Cardiac muscle cell (in vitro differentiated cells and primary cell): ENCODE measurements around the gene CELF2. TPM values are rescaled to one million over a fixed set of nuclear protein-coding genes. Genes with fewer than 3 reads are reported as not detected.
"Not testable (repeated sequence)": the region's sequence is repeated elsewhere in the genome, so short reads cannot be mapped to it uniquely, and the experiment has no call there.

Experiments used
- DNase-seq, 2 donors: peaks; one replicate each; pipeline versions ENCODE4 v3.0.0 to v3.0.0-alpha.2; 2010 to 2017; ENCODE audit warnings: low read depth in 1 of 2, low spot score in 1 of 2
- H3K27ac ChIP-seq: fragments of 200-600 bp; sonication (generic); 2 replicates; pipeline ENCODE4 v1.5.1; 2016
- H3K27me3 ChIP-seq: fragments of 200-600 bp; sonication (generic); 2 replicates; pipeline ENCODE4 v1.6.0; 2016; ENCODE audit warnings: control low read depth
- H3K36me3 ChIP-seq: fragments of 200-600 bp; sonication (generic); 2 replicates; pipeline ENCODE4 v1.5.1; 2016; ENCODE audit warnings: control low read depth
- H3K4me1 ChIP-seq: fragments of 200-600 bp; sonication (generic); 2 replicates; pipeline ENCODE4 v1.8.1; 2017; ENCODE audit warnings: low read depth, mild to moderate bottlenecking, mixed run types
- H3K4me3 ChIP-seq: fragments of 200-600 bp; sonication (generic); 2 replicates; pipeline ENCODE4 v1.5.1; 2016; ENCODE audit warnings: mild to moderate bottlenecking
- H3K9me3 ChIP-seq: fragments of 200-600 bp; sonication (generic); 2 replicates; pipeline ENCODE4 v1.5.1; 2017; ENCODE audit warnings: low read depth, mild to moderate bottlenecking, control low read depth
- polyA plus RNA-seq: library from polyadenylated mRNA; unstranded; fragments of >200 nt; fragmentation: Nextera tagmentation; extraction: Ambion mirVana; gene quantifications from 2 replicates; pipeline ENCODE4 v1.2.1, GENCODE V29; 2016
- total RNA-seq: library from RNA; depleted of rRNA; stranded (reverse); fragments of >200 nt; gene quantifications from 2 replicates; pipeline ENCODE4 v1.2.3, GENCODE V29; 2016
- TF ChIP-seq, protein P1 (sequence below): IDR thresholded peaks from 2 replicates; pipeline ENCODE4 v1.5.1; 2012; ENCODE audit warnings: low read depth, mild to moderate bottlenecking, low read length

The CELF2 gene
- total and polyA plus RNA-seq, 2 experiments from 2014 or later = 66.9 to 82.7 TPM

DNA sequence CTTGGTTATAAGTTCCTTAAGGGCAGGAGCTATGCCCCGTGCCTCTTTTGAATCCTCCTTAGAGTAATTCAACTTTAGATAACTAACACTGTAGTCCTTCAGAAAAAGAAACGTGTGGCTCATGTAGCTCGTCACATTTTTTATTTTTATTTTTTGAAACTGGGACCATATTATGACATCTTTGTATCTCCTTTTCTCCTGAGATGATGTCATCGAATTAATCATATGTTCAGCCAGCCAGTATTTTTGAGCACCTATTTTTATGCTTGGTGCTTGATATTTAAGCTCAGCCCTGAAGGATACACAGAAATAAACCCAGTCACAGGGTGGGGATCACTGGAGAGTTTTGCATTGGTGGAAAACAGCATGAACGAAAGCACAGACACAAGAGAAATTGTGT is 22.6 kb upstream of the CELF2 start:
- Histone ChIP-seq H3K27ac (no peak overlapping the region), H3K4me1 (peaks cover 3% of the 10 kb centered on the region), H3K9me3 (no peaks in the 10 kb centered on the region), H3K4me3 (no peak overlapping the region), H3K36me3 (no peaks in the 10 kb centered on the region), H3K27me3 (no peaks in the 10 kb centered on the region)
- no peak for DNase-seq
- TF ChIP-seq, protein P1, sequence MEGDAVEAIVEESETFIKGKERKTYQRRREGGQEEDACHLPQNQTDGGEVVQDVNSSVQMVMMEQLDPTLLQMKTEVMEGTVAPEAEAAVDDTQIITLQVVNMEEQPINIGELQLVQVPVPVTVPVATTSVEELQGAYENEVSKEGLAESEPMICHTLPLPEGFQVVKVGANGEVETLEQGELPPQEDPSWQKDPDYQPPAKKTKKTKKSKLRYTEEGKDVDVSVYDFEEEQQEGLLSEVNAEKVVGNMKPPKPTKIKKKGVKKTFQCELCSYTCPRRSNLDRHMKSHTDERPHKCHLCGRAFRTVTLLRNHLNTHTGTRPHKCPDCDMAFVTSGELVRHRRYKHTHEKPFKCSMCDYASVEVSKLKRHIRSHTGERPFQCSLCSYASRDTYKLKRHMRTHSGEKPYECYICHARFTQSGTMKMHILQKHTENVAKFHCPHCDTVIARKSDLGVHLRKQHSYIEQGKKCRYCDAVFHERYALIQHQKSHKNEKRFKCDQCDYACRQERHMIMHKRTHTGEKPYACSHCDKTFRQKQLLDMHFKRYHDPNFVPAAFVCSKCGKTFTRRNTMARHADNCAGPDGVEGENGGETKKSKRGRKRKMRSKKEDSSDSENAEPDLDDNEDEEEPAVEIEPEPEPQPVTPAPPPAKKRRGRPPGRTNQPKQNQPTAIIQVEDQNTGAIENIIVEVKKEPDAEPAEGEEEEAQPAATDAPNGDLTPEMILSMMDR = no peak

DNA sequence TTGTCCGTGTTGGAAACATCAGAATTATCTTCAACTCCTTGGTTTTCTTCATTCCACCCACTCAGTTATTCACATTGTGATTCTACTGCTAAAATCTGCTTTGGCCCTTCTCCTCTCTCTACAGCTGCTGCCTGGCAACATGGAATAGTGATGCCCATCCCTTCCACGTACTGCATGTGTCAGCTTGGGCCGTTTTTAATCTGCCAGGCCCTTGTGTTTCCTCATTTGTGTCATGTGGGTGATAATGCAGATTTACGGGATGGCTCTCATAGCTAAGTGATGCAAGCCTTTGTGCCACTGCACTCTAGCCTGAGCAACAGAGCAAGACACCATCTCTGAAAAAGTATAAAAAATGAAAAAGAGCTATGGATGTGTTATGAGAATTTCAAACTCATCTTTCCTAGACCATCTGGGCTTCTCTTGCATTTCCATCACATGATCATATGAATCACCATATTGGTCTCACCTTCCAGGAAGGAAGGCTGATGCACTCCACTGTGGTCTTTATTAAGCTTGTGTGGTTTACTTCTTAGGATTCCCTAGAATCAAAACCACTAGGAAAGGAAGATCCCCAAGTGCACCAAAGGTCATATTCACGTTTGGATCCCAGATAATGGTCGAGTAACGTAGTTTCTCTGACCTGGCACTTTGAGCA is 20.6 kb upstream of the CELF2 start:
- Histone ChIP-seq H3K27ac (no peak overlapping the region), H3K36me3 (no peaks in the 10 kb centered on the region), H3K4me3 (no peak overlapping the region), H3K4me1 (peaks cover 6% of the 10 kb centered on the region), H3K27me3 (no peaks in the 10 kb centered on the region), H3K9me3 (no peaks in the 10 kb centered on the region)
- no peak for DNase-seq
- TF ChIP-seq, protein P1 = no peak

DNA sequence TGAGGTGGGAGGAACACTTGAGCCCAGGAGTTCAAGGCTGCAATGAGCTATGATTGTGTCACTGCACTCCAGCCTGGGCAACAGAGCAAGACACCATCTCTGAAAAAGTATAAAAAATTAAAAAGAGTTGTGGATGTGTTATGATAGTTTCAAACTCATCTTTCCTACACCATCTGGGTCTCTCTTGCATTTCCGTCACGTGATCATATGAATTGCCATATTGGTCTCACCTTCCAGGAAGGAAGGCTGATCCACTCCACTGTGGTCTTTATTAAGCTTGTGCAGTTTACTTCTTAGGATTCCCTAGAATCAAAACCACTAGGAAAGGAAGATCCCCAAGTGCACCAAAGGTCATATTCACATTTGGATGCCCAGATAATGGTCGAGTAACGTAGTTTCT is 18.2 kb upstream of the CELF2 start:
- not testable (repeated sequence) for H3K27ac ChIP-seq, H3K27me3 ChIP-seq, H3K9me3 ChIP-seq, DNase-seq, H3K4me1 ChIP-seq, H3K36me3 ChIP-seq, H3K4me3 ChIP-seq

DNA sequence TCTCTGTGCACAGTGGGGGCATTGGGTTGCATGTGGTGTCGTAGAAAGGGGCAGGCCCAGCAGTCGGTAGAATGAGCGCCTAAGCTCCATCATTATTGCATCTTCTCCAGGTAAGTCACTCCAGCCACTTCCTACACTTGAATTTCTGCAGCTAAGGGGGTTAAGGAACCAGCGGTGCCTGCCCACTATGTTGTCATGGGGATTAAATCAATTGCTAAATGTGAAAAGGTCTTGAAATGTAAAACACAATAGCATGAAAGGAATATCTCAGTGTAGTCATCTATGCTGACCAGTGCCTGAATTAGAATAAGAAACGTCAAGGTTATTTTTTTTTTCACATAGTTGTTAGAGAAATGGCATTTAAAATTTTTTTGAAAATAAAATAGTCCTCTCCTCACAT is 15.2 kb upstream of the CELF2 start:
- no peak for DNase-seq
- Histone ChIP-seq H3K9me3 (no peaks in the 10 kb centered on the region), H3K4me1 (peaks cover 6% of the 10 kb centered on the region), H3K27ac (no peak overlapping the region), H3K36me3 (no peaks in the 10 kb centered on the region), H3K4me3 (no peak overlapping the region), H3K27me3 (no peaks in the 10 kb centered on the region)
- TF ChIP-seq, protein P1 = no peak

DNA sequence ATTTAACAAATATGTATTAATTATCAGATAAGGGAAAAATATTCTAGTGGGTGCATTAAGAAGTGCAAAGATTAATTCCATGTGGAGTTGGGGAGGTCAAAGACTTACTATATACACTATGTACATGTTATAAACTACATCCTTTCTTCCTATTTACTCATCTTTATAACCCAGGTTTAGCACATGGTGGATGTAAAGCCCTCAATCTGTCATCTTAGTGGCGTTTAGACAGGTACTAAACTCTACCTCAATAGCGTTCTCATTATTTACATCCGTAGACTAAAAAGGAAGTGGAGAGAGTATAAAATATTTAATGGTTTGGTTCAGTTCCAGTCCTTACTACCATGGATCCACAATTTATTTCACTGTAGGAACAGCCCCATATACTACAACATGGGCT is 14.8 kb upstream of the CELF2 start:
- Histone ChIP-seq H3K27me3 (no peaks in the 10 kb centered on the region), H3K4me1 (peaks cover 6% of the 10 kb centered on the region), H3K4me3 (no peak overlapping the region), H3K27ac (no peak overlapping the region), H3K36me3 (no peaks in the 10 kb centered on the region), H3K9me3 (no peaks in the 10 kb centered on the region)
- DNase-seq = no peak
- TF ChIP-seq, protein P1 = no peak

DNA sequence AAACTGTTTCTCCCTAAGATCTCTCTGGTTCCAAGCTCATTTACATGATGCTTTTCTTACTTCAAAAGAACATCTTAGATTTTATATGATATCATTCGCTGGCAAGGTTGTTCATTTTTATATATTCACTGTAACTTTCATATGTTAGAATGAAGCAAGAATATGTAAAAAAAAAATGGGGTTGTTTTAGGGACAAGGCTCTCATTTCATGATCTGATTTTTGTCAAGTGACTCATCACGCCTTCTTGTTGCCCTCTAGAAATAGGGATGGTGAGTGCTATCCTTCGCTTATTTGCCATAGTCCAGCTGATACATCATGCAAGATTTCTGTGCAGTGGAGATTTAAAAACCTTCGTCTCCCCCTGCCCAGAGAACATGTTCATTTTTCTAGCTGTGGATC is 14.0 kb upstream of the CELF2 start:
- no peak for DNase-seq
- Histone ChIP-seq H3K4me1 (peaks cover 6% of the 10 kb centered on the region), H3K27me3 (no peaks in the 10 kb centered on the region), H3K27ac (no peak overlapping the region), H3K36me3 (no peaks in the 10 kb centered on the region), H3K9me3 (no peaks in the 10 kb centered on the region), H3K4me3 (no peak overlapping the region)
- TF ChIP-seq, protein P1 = no peak
